ENCODE measurements around the gene SOCS6.
A peak's percentile ranks its signal among the peaks of the same experiment; 100 is the strongest.
"Not testable (repeated sequence)": the region's sequence is repeated elsewhere in the genome, so short reads cannot be mapped to it uniquely, and the experiment has no call there.

Gene SOCS6

GRCh38 chr18:70355620-70356385, 67.0 kb downstream of the SOCS6 start:
- DNase-seq (ENCODE audit: low spot score), result no peak

- not testable (repeated sequence) for DNase-seq (ENCODE audit: low spot score)
Observed at GRCh38 chr18:70358105-70358406, 69.2 kb downstream of the SOCS6 start.

- DNase-seq (ENCODE audit: low spot score), result no peak
Observed at GRCh38 chr18:70359071-70359470, 70.2 kb downstream of the SOCS6 start.

- DNase-seq (ENCODE audit: low spot score), result no peak
Observed at GRCh38 chr18:70362258-70362657, 73.4 kb downstream of the SOCS6 start.

- no peak for DNase-seq (ENCODE audit: low spot score)
Observed at GRCh38 chr18:70363861-70364260, 75.0 kb downstream of the SOCS6 start.

GRCh38 chr18:70365361-70365760, 76.5 kb downstream of the SOCS6 start:
- DNase-seq (ENCODE audit: low spot score), result no peak

- DNase-seq (ENCODE audit: low spot score), result peak; percentile 33
Observed at GRCh38 chr18:70366174-70366573, 77.3 kb downstream of the SOCS6 start.

- DNase-seq (ENCODE audit: low spot score), result no peak
Observed at GRCh38 chr18:70366670-70367069, 77.8 kb downstream of the SOCS6 start.

GRCh38 chr18:70367344-70367743, 78.5 kb downstream of the SOCS6 start:
- not testable (repeated sequence) for DNase-seq (ENCODE audit: low spot score)

GRCh38 chr18:70368903-70369302, 80.1 kb downstream of the SOCS6 start:
- no peak for DNase-seq (ENCODE audit: low spot score)

GRCh38 chr18:70370762-70371733, 82.2 kb downstream of the SOCS6 start:
- no peak for DNase-seq (ENCODE audit: low spot score)

GRCh38 chr18:70371908-70372307, 83.1 kb downstream of the SOCS6 start:
- DNase-seq (ENCODE audit: low spot score), result no peak

GRCh38 chr18:70372450-70373041, 83.7 kb downstream of the SOCS6 start:
- no peak for DNase-seq (ENCODE audit: low spot score)

GRCh38 chr18:70373042-70373519, 84.2 kb downstream of the SOCS6 start:
- DNase-seq (ENCODE audit: low spot score), result no peak

GRCh38 chr18:70374154-70374553, 85.3 kb downstream of the SOCS6 start:
- DNase-seq (ENCODE audit: low spot score), result no peak

- DNase-seq (ENCODE audit: low spot score), result no peak
Observed at GRCh38 chr18:70376137-70376913, 87.5 kb downstream of the SOCS6 start.

- DNase-seq (ENCODE audit: low spot score), result no peak
Observed at GRCh38 chr18:70376914-70377258, 88.0 kb downstream of the SOCS6 start.

- peak; percentile 41 for DNase-seq (ENCODE audit: low spot score)
Observed at GRCh38 chr18:70377317-70377799, 88.5 kb downstream of the SOCS6 start.

- peak; percentile 57 for DNase-seq (ENCODE audit: low spot score)
Observed at GRCh38 chr18:70377857-70378701, 89.2 kb downstream of the SOCS6 start.
